Measurements from ENCODE around the gene GPR15LG. TPM values are rescaled to one million over a fixed set of nuclear protein-coding genes. Genes with fewer than 3 reads are reported as not detected.

Gene GPR15LG
- polyA plus RNA-seq, 1 experiment: not detected

- Histone ChIP-seq H3K9me3 (ENCODE audit: control insufficient read depth, insufficient read depth, low read length) (no peaks in the 10 kb centered on the region; the same call in 1 of the 2 replicates), H3K27me3 (ENCODE audit: control insufficient read depth, insufficient read depth, low read length) (peaks cover 45% of the 10 kb centered on the region), H3K27ac (ENCODE audit: low read depth, low read length) (no peak overlapping the region), H3K4me3 (ENCODE audit: low read depth, low read length) (no peak overlapping the region)
- ChIA-PET POLR2A (no interaction called here), CTCF (no interaction called here)
- TF ChIP-seq CTCF (IDR thresholded peaks at IDR 0.05; ENCODE audit: low read depth, low read length): no peak
- no peak for DNase-seq (ENCODE audit: low read depth, low spot score)
These were observed 20.3 kb downstream of the GPR15LG start for GRCh38 chr10:84193846-84194423.

GRCh38 chr10:84194424-84195043 is 20.9 kb downstream of the GPR15LG start, which contains the start of gene CDHR1:
TSS of gene CDHR1 (plus strand) at chr10:84194537. CDS start at chr10:84194761, 224 bp downstream.
- no peak for TF ChIP-seq CTCF (IDR thresholded peaks at IDR 0.05; ENCODE audit: low read depth, low read length)
- no peaks in the 10 kb centered on the region; the same call in 1 of the 2 replicates for H3K9me3 ChIP-seq (ENCODE audit: control insufficient read depth, insufficient read depth, low read length)
- no peak within 1 kb of the TSS for H3K4me3 ChIP-seq (ENCODE audit: low read depth, low read length)
- no peak within 1 kb of the TSS for H3K27ac ChIP-seq (ENCODE audit: low read depth, low read length)
- peaks cover 45% of the 10 kb centered on the region for H3K27me3 ChIP-seq (ENCODE audit: control insufficient read depth, insufficient read depth, low read length)
- CTCF ChIA-PET: no interaction called here
- POLR2A ChIA-PET: no interaction called here
- no peak for DNase-seq (ENCODE audit: low read depth, low spot score)

GRCh38 chr10:84195044-84195830 is 21.6 kb downstream of the GPR15LG start:
- CTCF ChIA-PET: no interaction called here
- POLR2A ChIA-PET: no interaction called here
- no peak for DNase-seq (ENCODE audit: low read depth, low spot score)
- Histone ChIP-seq H3K9me3 (ENCODE audit: control insufficient read depth, insufficient read depth, low read length) (no peaks in the 10 kb centered on the region; the same call in 1 of the 2 replicates), H3K27me3 (ENCODE audit: control insufficient read depth, insufficient read depth, low read length) (peaks cover 45% of the 10 kb centered on the region), H3K27ac (ENCODE audit: low read depth, low read length) (no peak overlapping the region), H3K4me3 (ENCODE audit: low read depth, low read length) (no peak overlapping the region)
- TF ChIP-seq CTCF (IDR thresholded peaks at IDR 0.05; ENCODE audit: low read depth, low read length): no peak

GRCh38 chr10:84196083-84196482 is 22.5 kb downstream of the GPR15LG start:
- CTCF ChIA-PET: no interaction called here
- no peak for DNase-seq (ENCODE audit: low read depth, low spot score)
- H3K27me3 ChIP-seq (ENCODE audit: control insufficient read depth, insufficient read depth, low read length): peaks cover 46% of the 10 kb centered on the region
- no peak overlapping the region for H3K27ac ChIP-seq (ENCODE audit: low read depth, low read length)
- H3K4me3 ChIP-seq (ENCODE audit: low read depth, low read length): no peak overlapping the region
- POLR2A ChIA-PET: no interaction called here
- no peaks in the 10 kb centered on the region; the same call in 1 of the 2 replicates for H3K9me3 ChIP-seq (ENCODE audit: control insufficient read depth, insufficient read depth, low read length)
- TF ChIP-seq CTCF (IDR thresholded peaks at IDR 0.05; ENCODE audit: low read depth, low read length): no peak

GRCh38 chr10:84196941-84197340 is 23.3 kb downstream of the GPR15LG start:
- POLR2A ChIA-PET: no interaction called here
- H3K27ac ChIP-seq (ENCODE audit: low read depth, low read length): no peak overlapping the region
- H3K4me3 ChIP-seq (ENCODE audit: low read depth, low read length): no peak overlapping the region
- H3K9me3 ChIP-seq (ENCODE audit: control insufficient read depth, insufficient read depth, low read length): no peaks in the 10 kb centered on the region; the same call in 1 of the 2 replicates
- peaks cover 46% of the 10 kb centered on the region for H3K27me3 ChIP-seq (ENCODE audit: control insufficient read depth, insufficient read depth, low read length)
- CTCF ChIA-PET: no interaction called here
- no peak for DNase-seq (ENCODE audit: low read depth, low spot score)
- no peak for TF ChIP-seq CTCF (IDR thresholded peaks at IDR 0.05; ENCODE audit: low read depth, low read length)
